Activated naive CD8-positive, alpha-beta T cell (primary cell): ENCODE data around the gene NAV2.
A peak's percentile ranks its signal among the peaks of the same experiment; 100 is the strongest.

Experiments used
- H3K27ac Mint-ChIP-seq: one replicate; pipeline ENCODE4 v1.8.0; 2021; ENCODE audit warnings: mixed read lengths
- H3K27me3 Mint-ChIP-seq: one replicate; pipeline ENCODE4 v1.8.0; 2021; ENCODE audit warnings: mixed read lengths
- H3K36me3 Mint-ChIP-seq: one replicate; pipeline ENCODE4 v1.8.0; 2021; ENCODE audit warnings: mixed read lengths
- H3K4me1 Mint-ChIP-seq: one replicate; pipeline ENCODE4 v1.8.0; 2021; ENCODE audit warnings: low read depth, mixed read lengths
- H3K4me3 Mint-ChIP-seq: one replicate; pipeline ENCODE4 v1.8.0; 2021; ENCODE audit warnings: mild to moderate bottlenecking, mixed read lengths
- H3K9me3 Mint-ChIP-seq: one replicate; pipeline ENCODE4 v1.8.0; 2021; ENCODE audit warnings: low read depth, mixed read lengths

Gene NAV2, protein sequence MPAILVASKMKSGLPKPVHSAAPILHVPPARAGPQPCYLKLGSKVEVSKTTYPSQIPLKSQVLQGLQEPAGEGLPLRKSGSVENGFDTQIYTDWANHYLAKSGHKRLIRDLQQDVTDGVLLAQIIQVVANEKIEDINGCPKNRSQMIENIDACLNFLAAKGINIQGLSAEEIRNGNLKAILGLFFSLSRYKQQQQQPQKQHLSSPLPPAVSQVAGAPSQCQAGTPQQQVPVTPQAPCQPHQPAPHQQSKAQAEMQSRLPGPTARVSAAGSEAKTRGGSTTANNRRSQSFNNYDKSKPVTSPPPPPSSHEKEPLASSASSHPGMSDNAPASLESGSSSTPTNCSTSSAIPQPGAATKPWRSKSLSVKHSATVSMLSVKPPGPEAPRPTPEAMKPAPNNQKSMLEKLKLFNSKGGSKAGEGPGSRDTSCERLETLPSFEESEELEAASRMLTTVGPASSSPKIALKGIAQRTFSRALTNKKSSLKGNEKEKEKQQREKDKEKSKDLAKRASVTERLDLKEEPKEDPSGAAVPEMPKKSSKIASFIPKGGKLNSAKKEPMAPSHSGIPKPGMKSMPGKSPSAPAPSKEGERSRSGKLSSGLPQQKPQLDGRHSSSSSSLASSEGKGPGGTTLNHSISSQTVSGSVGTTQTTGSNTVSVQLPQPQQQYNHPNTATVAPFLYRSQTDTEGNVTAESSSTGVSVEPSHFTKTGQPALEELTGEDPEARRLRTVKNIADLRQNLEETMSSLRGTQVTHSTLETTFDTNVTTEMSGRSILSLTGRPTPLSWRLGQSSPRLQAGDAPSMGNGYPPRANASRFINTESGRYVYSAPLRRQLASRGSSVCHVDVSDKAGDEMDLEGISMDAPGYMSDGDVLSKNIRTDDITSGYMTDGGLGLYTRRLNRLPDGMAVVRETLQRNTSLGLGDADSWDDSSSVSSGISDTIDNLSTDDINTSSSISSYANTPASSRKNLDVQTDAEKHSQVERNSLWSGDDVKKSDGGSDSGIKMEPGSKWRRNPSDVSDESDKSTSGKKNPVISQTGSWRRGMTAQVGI (N-terminal part only)

DNA sequence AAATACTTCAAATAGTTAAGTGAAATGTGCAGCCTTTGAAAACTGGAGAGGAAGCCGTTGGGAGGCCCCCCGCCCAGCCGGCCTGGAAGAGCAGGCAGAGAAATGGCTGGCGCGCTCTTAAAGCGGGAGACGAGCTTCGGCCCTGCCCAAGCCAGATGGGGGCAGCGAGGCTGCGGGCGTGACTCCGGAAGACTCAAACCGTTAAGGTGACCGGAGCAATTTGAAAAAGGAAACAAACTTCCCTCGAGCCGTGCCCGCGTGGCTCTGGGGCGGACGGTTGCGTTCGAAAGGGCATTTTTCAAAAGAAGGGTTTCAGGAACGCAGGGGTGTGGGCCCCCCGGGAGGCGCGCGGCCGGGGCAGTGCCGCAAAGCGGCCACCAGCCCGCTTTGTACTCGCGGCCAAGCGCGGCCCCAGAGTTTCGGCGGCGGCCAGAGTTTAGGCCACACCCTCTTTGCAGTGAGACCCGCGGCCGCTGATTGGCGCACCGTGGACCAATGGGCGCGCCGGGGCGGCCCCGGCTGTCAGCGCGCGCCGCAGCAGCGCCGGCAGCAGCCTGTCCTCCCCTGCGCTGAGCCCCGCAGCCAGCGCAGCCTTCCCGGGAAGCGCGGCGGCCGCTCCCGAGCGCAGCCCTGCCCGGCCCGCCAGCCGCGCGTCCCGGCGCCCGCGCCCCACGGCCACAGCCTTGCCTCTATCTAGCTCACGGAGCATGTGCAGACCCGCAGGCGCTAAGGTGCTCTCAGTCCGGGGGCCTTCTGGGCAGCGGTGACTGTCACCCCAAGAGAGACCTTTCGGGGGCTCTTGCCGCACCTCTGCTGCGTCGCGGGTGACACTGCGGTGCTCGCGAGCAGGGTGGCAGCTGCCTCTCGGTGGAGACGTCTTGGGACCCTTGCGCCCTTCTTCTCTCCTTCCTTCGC lies at the start of gene NAV2:
TSS of gene NAV2 (plus strand) at position 557 of the 915 bp plus-strand sequence. CDS start 859 bp downstream, outside the sequence.
- Mint-ChIP-seq H3K27me3 (peaks cover 6% of the 10 kb centered on the region), H3K36me3 (no peaks in the 10 kb centered on the region), H3K27ac (peak within 1 kb of the TSS; percentile 50), H3K9me3 (no peaks in the 10 kb centered on the region), H3K4me3 (peak within 1 kb of the TSS; percentile 88), H3K4me1 (peaks cover 21% of the 10 kb centered on the region)

DNA sequence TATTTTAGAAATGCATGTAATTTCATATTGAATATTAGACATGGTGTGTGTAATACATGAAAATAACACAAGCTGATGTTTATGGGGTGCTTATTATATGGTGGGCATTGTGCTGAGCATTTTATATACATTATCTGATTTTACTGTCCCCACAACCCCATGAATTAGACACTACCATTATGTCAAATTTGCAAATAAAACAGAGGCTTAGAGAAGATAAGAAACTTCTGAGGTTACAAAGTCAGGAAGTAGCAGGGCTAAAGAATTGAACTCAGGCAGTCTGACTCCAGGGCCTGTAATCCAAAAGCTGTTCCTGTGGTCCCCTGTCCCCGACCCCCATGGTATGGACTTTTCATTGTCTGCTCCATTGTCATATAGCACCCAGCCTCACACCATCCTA lies 49.4 kb upstream of the NAV2 start:
- H3K27ac Mint-ChIP-seq, result no peak overlapping the region
- no peaks in the 10 kb centered on the region for H3K9me3 Mint-ChIP-seq
- H3K36me3 Mint-ChIP-seq, result no peaks in the 10 kb centered on the region
- H3K4me3 Mint-ChIP-seq, result no peak overlapping the region
- no peaks in the 10 kb centered on the region for H3K4me1 Mint-ChIP-seq
- H3K27me3 Mint-ChIP-seq, result peaks cover 3% of the 10 kb centered on the region

DNA sequence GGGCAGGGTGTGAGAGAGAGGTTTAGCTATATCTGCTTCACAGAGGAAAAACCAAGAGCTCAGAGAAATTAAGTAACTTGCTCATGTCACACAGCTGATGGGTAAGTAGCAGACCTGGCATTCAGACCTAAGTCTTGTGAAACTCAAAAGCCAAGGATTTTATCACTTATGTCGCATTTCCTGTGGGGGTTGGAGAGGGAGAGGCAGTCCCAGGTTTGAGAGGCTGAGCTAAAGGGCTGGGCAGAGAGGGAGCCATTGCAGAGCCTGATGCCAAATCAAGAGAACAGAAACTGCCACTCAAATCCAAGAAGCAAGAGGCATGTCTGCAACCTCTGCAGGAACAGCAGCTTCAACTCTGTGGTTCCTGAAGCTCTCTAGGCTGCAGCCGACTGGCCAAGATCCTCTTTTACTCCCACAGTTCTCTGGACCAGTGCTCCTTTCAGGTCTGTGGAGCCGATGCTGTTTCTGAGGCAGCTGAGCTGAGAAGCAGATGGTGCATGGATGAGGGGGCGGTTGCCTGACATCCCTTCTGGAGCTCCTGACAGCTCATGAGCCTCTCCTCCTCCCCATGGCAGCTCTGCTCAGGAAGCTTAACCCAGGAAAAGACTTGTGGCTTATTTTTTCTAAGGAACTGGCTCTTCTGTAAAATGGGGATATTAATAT lies 47.6 kb upstream of the NAV2 start:
- Mint-ChIP-seq H3K27ac (no peak overlapping the region), H3K27me3 (peaks cover 3% of the 10 kb centered on the region), H3K36me3 (no peaks in the 10 kb centered on the region), H3K4me3 (no peak overlapping the region), H3K4me1 (no peaks in the 10 kb centered on the region), H3K9me3 (no peaks in the 10 kb centered on the region)

DNA sequence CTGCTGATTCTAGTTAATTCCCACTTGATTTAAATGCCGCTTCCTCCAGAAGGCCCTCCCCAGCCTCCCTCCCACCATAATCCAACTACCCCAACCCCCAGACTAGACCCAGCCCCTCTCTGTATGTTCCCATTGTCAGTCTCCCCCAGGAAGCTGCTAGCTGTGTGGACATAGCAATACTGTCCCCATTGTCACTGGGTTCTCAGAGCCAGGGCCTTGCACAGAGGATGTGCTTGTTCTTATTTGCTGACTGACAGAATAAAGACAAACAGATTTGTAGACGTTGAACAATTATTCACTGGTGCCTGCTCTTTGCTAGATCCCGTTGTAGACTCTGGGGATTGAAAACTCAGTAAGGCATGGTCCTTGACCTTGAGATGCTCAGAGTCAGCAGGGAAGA lies 45.7 kb upstream of the NAV2 start:
- no peaks in the 10 kb centered on the region for H3K9me3 Mint-ChIP-seq
- H3K27ac Mint-ChIP-seq, result no peak overlapping the region
- H3K4me3 Mint-ChIP-seq, result no peak overlapping the region
- H3K36me3 Mint-ChIP-seq, result no peaks in the 10 kb centered on the region
- peaks cover 3% of the 10 kb centered on the region for H3K27me3 Mint-ChIP-seq
- H3K4me1 Mint-ChIP-seq, result no peaks in the 10 kb centered on the region

DNA sequence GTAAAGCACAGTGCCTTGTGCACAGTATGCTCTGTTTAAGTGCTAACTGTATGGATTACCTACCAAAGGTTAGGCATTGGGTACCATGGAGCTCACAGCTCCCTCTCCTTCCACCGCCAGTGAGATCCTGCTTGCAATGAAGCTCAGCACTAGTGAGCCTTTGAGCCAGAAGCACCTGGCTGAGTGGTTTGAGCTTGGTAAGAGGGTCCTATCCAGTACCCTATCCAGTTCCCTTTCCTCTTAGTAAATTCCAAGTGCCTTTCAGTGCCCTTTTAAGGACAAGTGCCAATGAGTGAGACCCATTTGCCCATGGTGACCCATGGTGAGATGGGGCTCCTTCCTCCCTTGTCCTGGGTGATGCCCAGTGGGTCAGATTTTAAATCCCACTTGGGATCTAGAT lies 43.1 kb upstream of the NAV2 start:
- Mint-ChIP-seq H3K36me3 (no peaks in the 10 kb centered on the region), H3K9me3 (no peaks in the 10 kb centered on the region)

DNA sequence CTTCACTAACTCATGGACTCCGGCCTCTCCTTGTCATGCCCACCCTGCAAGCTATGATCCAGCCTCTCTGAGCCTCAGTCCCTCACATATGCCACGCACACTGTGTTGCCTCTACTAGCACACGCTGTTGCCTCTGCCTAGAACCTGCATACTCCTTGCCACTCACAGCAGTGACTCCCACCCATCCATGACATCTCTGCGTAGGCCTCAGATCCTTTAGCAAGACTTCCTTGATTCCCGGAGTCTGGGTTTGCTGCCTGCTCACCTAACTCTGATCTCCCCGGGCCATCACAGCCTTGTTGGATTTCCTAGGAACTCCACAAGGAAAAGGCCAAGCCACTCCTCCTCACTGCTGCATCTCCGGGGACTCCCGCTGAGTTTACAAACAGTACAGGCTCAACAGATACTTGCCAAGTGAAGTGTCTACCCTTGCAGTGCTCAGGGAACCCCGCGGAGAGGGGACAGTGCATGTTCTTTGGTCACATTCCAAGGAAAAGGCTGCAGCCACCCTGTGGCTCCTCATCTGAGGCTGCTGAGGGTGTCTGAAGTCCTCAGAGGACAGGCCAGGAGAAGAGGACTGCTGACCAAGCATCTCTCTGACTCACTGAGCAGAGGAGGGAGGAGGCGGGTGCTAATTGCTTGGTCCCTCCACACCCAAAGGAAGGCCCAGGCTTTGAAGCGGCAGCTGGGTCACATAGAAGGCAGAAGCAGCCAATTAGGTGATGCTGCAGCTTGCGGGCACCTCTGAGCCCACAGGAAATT lies 42.4 kb upstream of the NAV2 start:
- H3K9me3 Mint-ChIP-seq, result no peaks in the 10 kb centered on the region
- H3K27ac Mint-ChIP-seq, result no peak overlapping the region
- peaks cover 3% of the 10 kb centered on the region for H3K27me3 Mint-ChIP-seq
- H3K36me3 Mint-ChIP-seq, result no peaks in the 10 kb centered on the region
- H3K4me3 Mint-ChIP-seq, result no peak overlapping the region
- H3K4me1 Mint-ChIP-seq, result peaks cover 8% of the 10 kb centered on the region

More for the DNA sequence above, 43.1 kb upstream of the NAV2 start:
- Mint-ChIP-seq H3K27ac (no peak overlapping the region), H3K27me3 (peaks cover 3% of the 10 kb centered on the region), H3K4me3 (no peak overlapping the region), H3K4me1 (peaks cover under 1% of the 10 kb centered on the region)

DNA sequence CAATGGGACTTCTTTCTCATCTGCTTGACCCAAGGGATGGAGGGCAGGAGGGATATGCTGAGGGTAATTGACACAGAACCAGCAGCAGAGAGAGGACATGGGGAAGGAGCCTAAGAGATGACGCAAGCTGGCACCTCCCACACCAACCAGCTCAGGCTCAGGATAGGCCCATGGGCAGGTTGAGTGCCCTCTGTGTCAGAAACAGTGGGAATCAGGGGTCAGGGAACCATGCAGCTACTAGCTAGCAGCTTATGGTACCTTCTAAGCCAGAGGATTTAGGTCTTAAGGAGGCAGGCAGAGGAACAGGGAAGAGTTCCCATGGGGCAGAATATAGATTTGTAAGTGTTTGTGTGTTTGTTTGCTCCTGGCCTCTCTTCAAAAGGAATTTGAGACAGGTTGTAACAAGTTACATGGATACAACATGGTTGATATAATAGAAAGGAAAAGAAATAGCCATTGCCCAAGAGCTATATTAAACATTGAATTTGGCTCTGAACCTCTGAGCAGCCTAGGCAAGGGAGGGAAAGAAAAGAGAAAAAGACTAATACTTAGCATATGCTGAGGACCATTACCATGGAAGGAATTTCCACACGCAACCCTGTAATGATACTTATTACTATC lies 39.9 kb upstream of the NAV2 start:
- no peaks in the 10 kb centered on the region for H3K36me3 Mint-ChIP-seq

DNA sequence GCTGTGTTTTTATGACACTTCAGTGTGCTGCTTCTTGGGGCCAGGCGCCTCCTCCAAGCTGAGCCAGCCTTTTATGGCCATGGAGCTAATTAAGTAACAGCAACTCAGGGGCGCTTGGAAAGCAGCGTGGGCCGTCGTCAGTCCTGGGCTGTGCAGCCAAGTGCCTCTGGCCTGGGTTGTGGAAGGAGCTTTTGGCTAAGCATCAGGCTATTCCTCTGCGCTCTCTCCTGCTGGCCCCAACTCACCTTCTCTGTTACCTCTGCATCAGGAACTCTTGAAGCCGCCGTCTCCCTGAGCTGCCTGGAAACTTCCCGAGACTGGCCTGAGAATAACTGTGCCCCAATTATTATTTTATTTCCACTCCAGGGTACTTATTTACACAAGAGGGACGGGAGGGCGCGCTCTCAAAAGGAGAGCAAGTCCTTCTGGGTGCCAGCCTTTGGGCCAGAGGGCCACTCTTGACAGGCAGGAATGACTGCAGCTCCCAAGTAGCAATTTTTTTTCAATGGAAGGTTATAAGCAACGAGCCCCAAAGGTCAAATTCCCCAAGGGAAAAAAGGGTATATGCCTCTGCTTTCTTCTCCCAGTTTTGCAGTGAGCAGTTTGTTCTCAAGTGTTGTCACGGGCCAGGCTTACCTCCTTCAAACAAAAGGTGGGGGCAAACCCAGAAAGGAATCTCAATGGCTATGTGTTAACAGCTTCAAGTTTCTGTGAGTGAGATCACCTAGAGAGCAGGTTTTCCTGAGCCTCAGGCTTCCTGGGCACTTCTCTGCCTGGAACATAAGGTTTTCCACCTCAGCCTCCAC lies 38.5 kb upstream of the NAV2 start:
- Mint-ChIP-seq H3K9me3 (no peaks in the 10 kb centered on the region), H3K36me3 (no peaks in the 10 kb centered on the region), H3K27ac (no peak overlapping the region), H3K4me3 (no peak overlapping the region), H3K27me3 (no peaks in the 10 kb centered on the region), H3K4me1 (peaks cover 8% of the 10 kb centered on the region)

More for the DNA sequence above, 39.9 kb upstream of the NAV2 start:
- Mint-ChIP-seq H3K4me1 (peaks cover 8% of the 10 kb centered on the region), H3K4me3 (no peak overlapping the region), H3K27me3 (no peaks in the 10 kb centered on the region), H3K27ac (no peak overlapping the region), H3K9me3 (no peaks in the 10 kb centered on the region)

DNA sequence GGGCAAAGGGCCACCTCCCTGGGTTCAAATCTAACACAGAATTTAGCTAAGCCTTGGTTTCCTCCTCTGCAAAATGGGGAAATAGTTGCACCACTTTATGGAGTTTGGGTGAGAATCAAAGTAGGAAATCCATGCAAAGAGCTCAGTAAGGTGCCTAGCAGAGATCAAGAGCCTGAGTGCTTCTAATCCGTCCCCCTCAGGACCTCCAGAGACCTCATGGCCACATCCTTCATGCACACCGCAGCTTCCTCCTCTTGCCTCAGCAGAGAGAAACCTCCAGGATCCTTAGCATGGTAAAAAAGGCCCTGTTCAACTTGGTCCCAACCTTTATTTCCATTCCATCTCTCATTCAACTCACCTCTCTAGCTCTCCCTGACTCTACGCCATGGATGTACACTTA lies 37.8 kb upstream of the NAV2 start:
- Mint-ChIP-seq H3K4me1 (peaks cover 8% of the 10 kb centered on the region), H3K27ac (no peak overlapping the region), H3K36me3 (no peaks in the 10 kb centered on the region), H3K9me3 (no peaks in the 10 kb centered on the region), H3K4me3 (no peak overlapping the region), H3K27me3 (no peaks in the 10 kb centered on the region)

DNA sequence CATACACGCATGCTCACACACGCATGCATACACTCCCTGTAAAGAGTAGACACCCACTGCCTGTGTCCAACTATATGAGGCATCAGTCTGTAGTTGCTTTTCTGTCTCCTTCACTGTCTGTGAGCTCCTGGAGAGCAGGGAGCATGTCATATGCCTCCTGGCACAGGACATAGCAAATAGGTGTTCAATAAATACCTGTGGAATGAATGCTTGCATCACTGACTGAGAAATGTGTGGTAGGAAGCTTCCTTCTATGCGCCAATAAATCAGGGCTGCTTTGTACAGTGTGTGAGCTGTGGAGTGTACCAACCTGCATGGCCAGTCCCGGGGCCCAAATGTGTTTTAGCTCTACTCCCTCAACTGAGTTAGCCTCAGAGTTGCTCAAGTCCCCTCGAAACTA lies 37.2 kb upstream of the NAV2 start:
- no peaks in the 10 kb centered on the region for H3K36me3 Mint-ChIP-seq
- H3K4me1 Mint-ChIP-seq, result peaks cover 8% of the 10 kb centered on the region
- no peak overlapping the region for H3K27ac Mint-ChIP-seq
- H3K4me3 Mint-ChIP-seq, result no peak overlapping the region
- no peaks in the 10 kb centered on the region for H3K9me3 Mint-ChIP-seq
- no peaks in the 10 kb centered on the region for H3K27me3 Mint-ChIP-seq

DNA sequence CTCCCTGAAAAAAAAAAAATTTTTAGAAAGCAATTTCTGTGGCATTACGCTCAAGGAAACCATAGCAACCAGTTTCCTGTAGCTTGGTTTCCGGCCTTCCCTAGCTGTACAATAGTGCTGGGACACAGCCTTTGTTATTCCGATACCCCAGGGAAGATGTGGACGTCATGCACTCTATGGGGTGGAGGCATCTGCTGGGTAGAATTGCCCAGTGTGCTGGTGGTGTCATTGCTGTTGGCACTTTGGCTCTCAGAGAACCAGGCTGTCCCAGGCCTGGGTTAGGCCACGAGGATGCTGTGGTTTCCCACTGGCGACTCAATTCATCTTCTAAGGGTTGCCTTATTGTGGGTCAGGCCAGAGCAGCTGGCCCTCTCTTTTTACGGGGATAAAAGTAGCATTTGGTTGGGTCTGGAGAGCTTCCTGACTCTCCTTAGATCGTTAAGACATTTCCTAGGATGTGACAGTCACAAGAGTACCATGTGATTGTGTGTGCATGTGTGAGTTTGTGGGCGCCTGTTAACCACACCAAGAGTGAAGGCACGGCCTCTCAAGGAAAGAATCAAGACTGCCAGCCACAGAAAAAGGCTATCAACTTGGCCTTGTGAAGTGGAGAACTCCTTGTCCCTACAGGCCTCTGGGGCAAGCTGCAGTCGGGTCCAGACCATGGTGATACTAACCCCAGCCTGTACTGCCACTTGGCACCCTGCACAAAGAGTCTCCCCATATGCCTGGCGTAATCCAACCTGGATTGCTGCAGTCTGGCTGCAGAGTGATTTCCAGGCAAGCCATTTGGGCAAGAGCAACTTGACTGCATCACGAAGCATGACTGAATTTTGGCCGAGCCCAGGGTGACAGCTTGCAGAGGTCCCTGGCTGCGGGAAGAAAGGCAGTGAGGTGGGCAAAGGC lies 35.9 kb upstream of the NAV2 start:
- no peaks in the 10 kb centered on the region for H3K27me3 Mint-ChIP-seq
- no peak overlapping the region for H3K4me3 Mint-ChIP-seq
- H3K36me3 Mint-ChIP-seq, result no peaks in the 10 kb centered on the region
- H3K27ac Mint-ChIP-seq, result no peak overlapping the region
- peaks cover 8% of the 10 kb centered on the region for H3K4me1 Mint-ChIP-seq
- no peaks in the 10 kb centered on the region for H3K9me3 Mint-ChIP-seq
